ENCODE data around the gene CAPN12. TPM values are rescaled to one million over a fixed set of nuclear protein-coding genes. Genes with fewer than 3 reads are reported as not detected.

CAPN12 gene
- total and polyA plus RNA-seq, 2 of the 8 experiments (the other 6 are each of a cell fraction or from before 2014, with no cell fraction given): 8.8 to 20.0 TPM

DNA sequence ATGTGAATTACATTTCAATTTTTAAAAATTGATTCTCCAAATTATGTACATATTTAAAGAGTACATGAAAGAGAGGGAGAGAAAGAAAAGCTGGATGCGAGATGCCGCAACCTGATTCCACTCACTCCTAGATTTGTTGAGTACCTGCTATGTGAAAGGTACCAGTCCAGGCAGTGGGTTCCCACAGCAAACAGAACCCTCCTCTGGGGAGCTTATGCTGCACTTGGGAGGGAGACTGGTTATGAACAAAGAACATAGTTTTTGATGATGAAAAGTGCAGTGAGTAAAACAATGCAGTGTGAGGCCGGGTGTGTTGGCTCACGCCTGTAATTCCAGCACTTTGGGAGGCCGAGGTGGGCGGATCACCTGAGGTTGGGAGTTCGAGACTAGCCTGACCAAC is 53.4 kb downstream of the CAPN12 start (continued):
- TF ChIP-seq EP300 (IDR thresholded peaks at IDR 0.05; ENCODE audit: borderline replicate concordance in 1 of 2, low read depth in 2 of 2, low read length in 2 of 2): no peak
- no peak for TF ChIP-seq EZH2 (IDR thresholded peaks at IDR 0.05; ENCODE audit: low read depth, low read length, severe bottlenecking)
- no peak for TF ChIP-seq HDAC6 (IDR thresholded peaks at IDR 0.05; ENCODE audit: low read depth, low read length)
- TF ChIP-seq CEBPB (IDR thresholded peaks at IDR 0.05; ENCODE audit: low read depth, low read length): no peak
- TF ChIP-seq PHF8 (conservative IDR thresholded peaks at IDR 0.05; ENCODE audit: low read depth, low read length): no peak
- no peak for TF ChIP-seq EGR1 (IDR thresholded peaks at IDR 0.05; ENCODE audit: borderline replicate concordance, low read depth, low read length)
